GM13977 (cell line): ENCODE measurements around the gene AUTS2.
A peak's percentile ranks its signal among the peaks of the same experiment; 100 is the strongest.

Source experiments
- DNase-seq: peaks from one replicate; pipeline ENCODE4 v3.0.0; 2012; ENCODE audit warnings: low spot score
- in situ Hi-C: fragments of 300-500 bp; cut with MboI; formaldehyde crosslinking; loops from one replicate; pipeline ENCODE4 v1.12.0; 2022; ENCODE audit warnings: low sequenced_read_pairs, low pct_unique_long_range_greater_than_20kb, mixed read lengths, inconsistent platforms; ENCODE audit not compliant: unreplicated experiment
- TF ChIP-seq, protein P1 (sequence below): IDR thresholded peaks from 2 replicates; pipeline ENCODE4 v1.5.1; 2012; ENCODE audit warnings: mild to moderate bottlenecking, control low read depth; ENCODE audit not compliant: insufficient read depth; ENCODE audit errors: extremely low read depth, missing control alignments

Gene AUTS2

DNA sequence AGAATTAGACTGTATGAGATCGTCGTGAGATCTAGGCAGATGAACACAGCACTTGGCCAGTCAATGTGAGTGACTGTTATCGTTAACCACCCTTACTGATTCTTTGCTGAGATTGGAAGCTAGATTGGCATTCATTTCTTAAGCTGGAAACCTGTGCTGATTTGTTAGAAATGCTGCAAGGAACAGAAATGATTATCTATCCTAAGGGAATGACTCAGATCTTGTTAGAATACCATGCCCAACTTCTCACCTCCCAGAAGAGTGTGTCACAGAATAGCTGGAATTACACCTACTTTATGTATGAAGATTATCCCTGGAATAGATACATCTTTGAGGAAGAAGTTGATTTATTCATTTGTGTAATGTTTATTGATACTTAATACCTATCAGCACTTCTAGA is 275.2 kb downstream of the AUTS2 start:
- in situ Hi-C loops = no loop called here
- TF ChIP-seq, protein P1, sequence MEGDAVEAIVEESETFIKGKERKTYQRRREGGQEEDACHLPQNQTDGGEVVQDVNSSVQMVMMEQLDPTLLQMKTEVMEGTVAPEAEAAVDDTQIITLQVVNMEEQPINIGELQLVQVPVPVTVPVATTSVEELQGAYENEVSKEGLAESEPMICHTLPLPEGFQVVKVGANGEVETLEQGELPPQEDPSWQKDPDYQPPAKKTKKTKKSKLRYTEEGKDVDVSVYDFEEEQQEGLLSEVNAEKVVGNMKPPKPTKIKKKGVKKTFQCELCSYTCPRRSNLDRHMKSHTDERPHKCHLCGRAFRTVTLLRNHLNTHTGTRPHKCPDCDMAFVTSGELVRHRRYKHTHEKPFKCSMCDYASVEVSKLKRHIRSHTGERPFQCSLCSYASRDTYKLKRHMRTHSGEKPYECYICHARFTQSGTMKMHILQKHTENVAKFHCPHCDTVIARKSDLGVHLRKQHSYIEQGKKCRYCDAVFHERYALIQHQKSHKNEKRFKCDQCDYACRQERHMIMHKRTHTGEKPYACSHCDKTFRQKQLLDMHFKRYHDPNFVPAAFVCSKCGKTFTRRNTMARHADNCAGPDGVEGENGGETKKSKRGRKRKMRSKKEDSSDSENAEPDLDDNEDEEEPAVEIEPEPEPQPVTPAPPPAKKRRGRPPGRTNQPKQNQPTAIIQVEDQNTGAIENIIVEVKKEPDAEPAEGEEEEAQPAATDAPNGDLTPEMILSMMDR = no peak
- DNase-seq = no peak

DNA sequence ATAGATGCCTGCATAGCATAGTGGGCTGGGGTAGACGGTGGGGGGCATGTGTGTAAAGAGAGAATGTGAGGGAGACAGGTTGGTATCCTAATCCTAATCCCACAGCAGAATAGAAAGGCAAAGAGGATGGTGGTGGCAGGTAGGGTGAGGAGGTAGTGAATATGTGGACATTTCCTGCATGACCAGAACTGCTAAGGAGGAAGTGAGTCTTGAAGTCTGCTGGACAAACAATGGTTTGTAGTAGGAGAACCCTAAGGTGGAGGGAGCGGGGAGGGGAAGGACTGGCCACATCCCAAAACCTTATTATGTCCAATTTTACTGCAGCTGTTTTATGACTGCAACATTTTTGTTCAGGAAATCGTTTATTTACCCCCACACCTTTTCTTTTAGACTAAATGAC is 279.7 kb downstream of the AUTS2 start:
- TF ChIP-seq, protein P1 = no peak
- DNase-seq = no peak
- in situ Hi-C loops = no loop called here

DNA sequence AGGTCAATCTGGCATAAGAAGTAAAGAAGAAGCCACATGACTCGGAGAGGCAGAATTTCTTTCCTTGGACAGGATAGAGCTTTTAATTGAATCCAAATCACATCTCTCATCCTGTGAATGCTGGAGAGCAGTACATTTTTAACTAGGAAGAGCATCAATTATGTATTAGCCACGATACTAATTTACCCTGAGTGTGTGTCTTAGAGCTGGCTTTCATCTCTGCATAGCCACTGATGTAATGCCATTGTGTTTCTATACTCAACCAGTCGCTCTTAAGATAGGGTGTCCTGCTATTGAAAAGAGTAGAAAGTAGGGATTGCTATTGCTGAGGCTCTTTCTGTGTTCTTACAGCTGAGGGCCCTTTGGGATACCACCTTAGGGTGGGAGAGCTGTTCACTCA is 280.3 kb downstream of the AUTS2 start:
- DNase-seq = no peak
- in situ Hi-C loops = no loop called here
- TF ChIP-seq, protein P1 = no peak

DNA sequence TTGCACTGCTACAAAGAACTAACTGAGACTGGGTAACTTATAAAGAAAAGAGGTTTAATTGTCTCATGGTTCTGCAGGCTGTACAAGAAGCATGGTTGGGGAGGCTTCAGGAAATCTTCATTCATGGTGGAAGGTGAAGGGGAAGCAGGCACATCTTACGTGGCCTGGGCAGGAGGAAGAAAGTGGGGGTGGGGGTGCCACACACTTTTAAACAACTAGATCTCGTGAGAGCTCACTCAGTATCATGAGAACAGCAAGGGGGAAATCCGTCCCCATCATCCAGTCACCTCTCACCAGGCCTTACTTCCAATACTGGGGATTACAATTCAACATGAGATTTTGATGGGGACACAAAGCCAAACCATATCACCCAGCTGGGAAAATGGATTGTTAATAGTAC is 281.7 kb downstream of the AUTS2 start:
- in situ Hi-C loops = no loop called here
- no peak for DNase-seq
- TF ChIP-seq, protein P1 = no peak

DNA sequence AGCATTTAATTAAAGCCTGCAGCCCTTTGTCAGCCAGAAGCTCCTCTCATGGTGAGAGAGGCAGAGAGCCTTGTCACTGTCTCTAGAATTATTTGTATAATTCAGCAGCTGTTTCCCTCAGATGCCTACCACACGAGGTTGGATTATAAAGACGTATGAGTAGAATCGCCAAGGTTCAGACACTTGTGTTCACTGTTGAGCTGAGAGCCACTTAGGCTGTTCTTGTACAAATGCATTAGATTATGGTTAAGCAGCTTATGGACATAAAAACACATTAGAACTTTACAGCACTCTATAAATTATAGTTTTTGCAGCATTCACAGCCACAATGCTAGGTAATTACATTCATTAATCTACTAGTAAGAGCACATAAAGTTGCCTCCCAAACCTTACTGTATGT is 282.6 kb downstream of the AUTS2 start:
- no peak for DNase-seq
- in situ Hi-C loops = no loop called here
- TF ChIP-seq, protein P1 = no peak

DNA sequence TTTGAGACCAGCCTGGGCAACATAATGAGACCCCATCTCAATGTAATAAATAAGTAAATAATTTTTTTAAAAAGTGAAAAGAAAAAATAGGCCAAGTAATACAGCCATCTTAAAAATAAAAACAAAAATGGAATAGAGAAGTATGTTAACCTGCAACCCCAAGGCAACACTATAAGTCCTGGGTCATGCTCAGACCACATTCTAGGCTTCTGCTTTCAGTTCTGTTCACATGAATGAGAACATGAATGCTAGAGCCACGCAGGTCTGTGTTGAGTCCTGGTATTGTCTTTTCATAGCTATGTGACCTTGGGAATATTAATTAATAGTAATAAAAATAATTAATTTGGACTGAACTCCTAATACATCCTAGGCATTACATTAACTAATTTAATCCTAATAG is 284.0 kb downstream of the AUTS2 start:
- TF ChIP-seq, protein P1 = no peak
- peak; percentile 33 for DNase-seq
- in situ Hi-C loops = no loop called here

DNA sequence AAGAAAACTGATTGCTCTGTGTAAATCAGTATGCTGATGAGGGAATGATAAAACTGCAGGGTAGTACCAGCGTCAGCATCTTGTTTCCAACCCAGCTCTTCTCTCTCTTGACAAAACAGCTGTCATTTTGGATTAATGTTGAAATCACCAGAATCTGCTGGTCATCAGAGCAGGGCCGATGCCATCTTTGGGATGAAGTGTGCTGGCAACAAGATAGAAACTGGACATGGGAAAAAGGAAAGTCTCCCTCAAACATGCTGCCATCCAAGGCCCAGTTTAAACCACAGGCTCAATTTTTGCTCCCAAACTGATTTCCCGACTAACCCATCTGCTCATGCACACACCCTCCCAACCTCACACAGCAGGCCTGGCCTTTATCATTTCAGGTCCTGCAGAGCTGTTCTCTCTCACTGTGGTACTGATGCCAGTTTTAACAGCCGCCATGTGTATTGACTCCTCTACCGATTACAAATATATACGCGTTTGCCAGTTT is 285.2 kb downstream of the AUTS2 start:
- TF ChIP-seq, protein P1 = no peak
- in situ Hi-C loops = no loop called here

More for the DNA sequence above, 285.2 kb downstream of the AUTS2 start:
- DNase-seq = no peak
